Measurements from ENCODE around the gene KIF21A. TPM values are rescaled to one million over a fixed set of nuclear protein-coding genes. Genes with fewer than 3 reads are reported as not detected.

The KIF21A gene
- total and polyA plus RNA-seq, 2 experiments from 2014 or later, result 25.0 to 55.1 TPM

DNA sequence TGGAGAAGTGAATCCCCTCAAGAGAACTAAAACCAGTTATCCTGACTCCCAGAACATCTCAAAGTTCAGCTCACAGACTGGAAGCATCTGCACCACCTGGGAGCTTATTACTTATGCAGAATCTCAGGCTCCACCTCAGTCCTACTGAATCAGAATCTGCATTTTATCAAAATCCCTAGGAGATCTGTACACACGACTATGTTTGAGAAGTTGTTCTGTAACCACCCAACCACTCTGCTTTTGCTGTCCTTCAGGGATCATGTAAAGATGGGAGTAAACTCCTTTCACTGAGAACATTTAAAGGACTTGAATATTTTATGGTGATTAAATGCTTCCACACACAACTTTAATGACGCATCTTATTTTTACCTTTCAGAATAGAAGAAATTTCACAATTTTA is 98.0 kb downstream of the KIF21A start:
- Histone ChIP-seq H3K4me2 (no peak overlapping the region), H3K27ac (no peak overlapping the region), H3K4me3 (no peak overlapping the region), H3K27me3 (no peaks in the 10 kb centered on the region), H3K9me2 (replicated peaks; ENCODE audit: insufficient read depth) (no peaks in the 10 kb centered on the region), H2AFZ (no peak overlapping the region), H3K9me3 (ENCODE audit: low read depth) (no peaks in the 10 kb centered on the region), H3K79me2 (no peaks in the 10 kb centered on the region), H3K36me3 (replicated peaks; ENCODE audit: insufficient read depth, low read depth) (no peaks in the 10 kb centered on the region), H4K20me1 (ENCODE audit: insufficient read depth, poor library complexity, severe bottlenecking) (no peaks in the 10 kb centered on the region), H3K4me1 (ENCODE audit: insufficient read depth) (no peaks in the 10 kb centered on the region)
- no peak for DNase-seq (ENCODE audit: low spot score)
- TF ChIP-seq EZH2 (IDR thresholded peaks at IDR 0.05; ENCODE audit: borderline replicate concordance), result no peak
- TF ChIP-seq, protein P1, sequence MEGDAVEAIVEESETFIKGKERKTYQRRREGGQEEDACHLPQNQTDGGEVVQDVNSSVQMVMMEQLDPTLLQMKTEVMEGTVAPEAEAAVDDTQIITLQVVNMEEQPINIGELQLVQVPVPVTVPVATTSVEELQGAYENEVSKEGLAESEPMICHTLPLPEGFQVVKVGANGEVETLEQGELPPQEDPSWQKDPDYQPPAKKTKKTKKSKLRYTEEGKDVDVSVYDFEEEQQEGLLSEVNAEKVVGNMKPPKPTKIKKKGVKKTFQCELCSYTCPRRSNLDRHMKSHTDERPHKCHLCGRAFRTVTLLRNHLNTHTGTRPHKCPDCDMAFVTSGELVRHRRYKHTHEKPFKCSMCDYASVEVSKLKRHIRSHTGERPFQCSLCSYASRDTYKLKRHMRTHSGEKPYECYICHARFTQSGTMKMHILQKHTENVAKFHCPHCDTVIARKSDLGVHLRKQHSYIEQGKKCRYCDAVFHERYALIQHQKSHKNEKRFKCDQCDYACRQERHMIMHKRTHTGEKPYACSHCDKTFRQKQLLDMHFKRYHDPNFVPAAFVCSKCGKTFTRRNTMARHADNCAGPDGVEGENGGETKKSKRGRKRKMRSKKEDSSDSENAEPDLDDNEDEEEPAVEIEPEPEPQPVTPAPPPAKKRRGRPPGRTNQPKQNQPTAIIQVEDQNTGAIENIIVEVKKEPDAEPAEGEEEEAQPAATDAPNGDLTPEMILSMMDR (IDR thresholded peaks at IDR 0.05; ENCODE audit: poor library complexity), result no peak
- no peak for TF ChIP-seq EZH2phosphoT487 (IDR thresholded peaks at IDR 0.05; ENCODE audit: low read depth, severe bottlenecking, unreplicated experiment)
- 77% methylated on average over 2 of the region's 2 CpGs for WGBS (ENCODE audit: low lambda C conversion rate, missing lambda C conversion rate)

DNA sequence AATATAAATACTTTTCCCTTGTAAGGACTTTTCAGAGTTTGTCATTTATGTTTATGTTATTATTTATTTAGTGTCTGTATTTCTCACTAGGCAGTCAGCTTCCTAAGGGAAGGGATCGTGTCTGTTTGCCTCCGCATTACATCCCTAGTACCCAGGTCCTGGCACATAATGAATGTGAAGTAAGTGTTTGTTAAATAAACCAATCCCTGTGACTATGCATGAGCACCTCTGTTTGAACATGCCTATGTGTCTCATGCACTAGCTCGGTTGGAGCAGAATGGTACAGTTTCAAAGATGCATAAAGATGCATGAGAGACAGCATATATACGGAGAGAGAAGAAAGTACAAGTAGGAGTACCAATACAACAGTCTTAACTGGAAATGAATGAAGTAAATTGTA is 99.3 kb downstream of the KIF21A start:
- no peaks in the 10 kb centered on the region for H3K36me3 ChIP-seq (replicated peaks; ENCODE audit: insufficient read depth, low read depth)
- no peaks in the 10 kb centered on the region for H3K9me3 ChIP-seq (ENCODE audit: low read depth)
- H3K27ac ChIP-seq, result no peak overlapping the region
- no peaks in the 10 kb centered on the region for H3K9me2 ChIP-seq (replicated peaks; ENCODE audit: insufficient read depth)
- no peaks in the 10 kb centered on the region for H3K79me2 ChIP-seq
- no peak for TF ChIP-seq EZH2 (IDR thresholded peaks at IDR 0.05; ENCODE audit: borderline replicate concordance)
- TF ChIP-seq, protein P1 (IDR thresholded peaks at IDR 0.05; ENCODE audit: poor library complexity), result no peak
- TF ChIP-seq EZH2phosphoT487 (IDR thresholded peaks at IDR 0.05; ENCODE audit: low read depth, severe bottlenecking, unreplicated experiment), result no peak
- 94% methylated on average over 4 of the region's 4 CpGs for WGBS (ENCODE audit: low lambda C conversion rate, missing lambda C conversion rate)
- DNase-seq (ENCODE audit: low spot score), result no peak
- no peaks in the 10 kb centered on the region for H3K27me3 ChIP-seq
- no peak overlapping the region for H3K4me2 ChIP-seq
- no peak overlapping the region for H2AFZ ChIP-seq
- H3K4me3 ChIP-seq, result no peak overlapping the region
- no peaks in the 10 kb centered on the region for H3K4me1 ChIP-seq (ENCODE audit: insufficient read depth)
- H4K20me1 ChIP-seq (ENCODE audit: insufficient read depth, poor library complexity, severe bottlenecking), result no peaks in the 10 kb centered on the region

DNA sequence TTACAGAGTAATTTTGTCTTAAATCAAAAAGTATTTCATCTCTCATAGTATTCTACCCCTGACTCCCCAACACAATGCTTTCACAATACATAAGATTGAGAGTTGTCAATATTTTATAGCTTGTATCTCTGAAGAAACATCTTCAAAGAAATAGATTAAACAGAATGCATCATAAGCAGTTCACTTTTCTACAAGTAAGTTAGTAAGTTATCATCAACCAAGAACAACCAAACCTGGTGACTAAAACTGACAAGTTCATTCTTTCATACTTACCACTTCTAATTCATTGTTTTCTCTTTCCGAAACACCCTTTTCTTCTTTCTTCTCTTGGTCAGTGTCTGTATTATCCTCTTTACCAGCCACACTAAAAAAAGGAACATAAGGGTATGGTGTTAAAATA is 101.2 kb downstream of the KIF21A start:
- Histone ChIP-seq H3K9me3 (ENCODE audit: low read depth) (no peaks in the 10 kb centered on the region), H2AFZ (no peak overlapping the region), H4K20me1 (ENCODE audit: insufficient read depth, poor library complexity, severe bottlenecking) (no peaks in the 10 kb centered on the region), H3K4me2 (no peak overlapping the region), H3K4me1 (ENCODE audit: insufficient read depth) (no peaks in the 10 kb centered on the region), H3K79me2 (no peaks in the 10 kb centered on the region), H3K9me2 (replicated peaks; ENCODE audit: insufficient read depth) (no peaks in the 10 kb centered on the region), H3K27ac (no peak overlapping the region), H3K36me3 (replicated peaks; ENCODE audit: insufficient read depth, low read depth) (no peaks in the 10 kb centered on the region), H3K27me3 (no peaks in the 10 kb centered on the region), H3K4me3 (no peak overlapping the region)
- TF ChIP-seq, protein P1 (IDR thresholded peaks at IDR 0.05; ENCODE audit: poor library complexity), result no peak
- TF ChIP-seq EZH2phosphoT487 (IDR thresholded peaks at IDR 0.05; ENCODE audit: low read depth, severe bottlenecking, unreplicated experiment) (no peak), EZH2 (IDR thresholded peaks at IDR 0.05; ENCODE audit: borderline replicate concordance) (no peak)
- DNase-seq (ENCODE audit: low spot score), result no peak
- 96% methylated on average over 1 of the region's 1 CpG for WGBS (ENCODE audit: low lambda C conversion rate, missing lambda C conversion rate)

DNA sequence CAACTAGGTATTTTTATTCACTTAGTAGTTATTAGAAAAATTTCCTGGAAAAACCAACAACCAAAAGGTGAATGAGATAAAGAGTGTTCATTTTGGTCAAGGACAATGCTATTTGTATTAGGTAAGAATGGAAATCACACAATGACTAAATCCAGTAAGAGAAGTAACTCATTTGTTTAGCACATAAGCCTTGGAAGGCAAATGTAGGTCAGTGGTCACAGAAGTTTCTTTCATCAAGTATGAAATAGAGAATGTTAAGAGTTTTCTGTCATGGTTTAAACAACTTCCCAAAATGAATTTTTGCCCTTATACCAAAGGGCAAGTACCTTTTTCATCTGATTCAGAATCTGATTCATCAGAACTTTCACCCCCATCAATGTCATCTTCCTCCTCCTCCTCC is 101.7 kb downstream of the KIF21A start:
- no peaks in the 10 kb centered on the region for H3K9me3 ChIP-seq (ENCODE audit: low read depth)
- no peak overlapping the region for H3K4me3 ChIP-seq
- no peaks in the 10 kb centered on the region for H3K79me2 ChIP-seq
- H3K9me2 ChIP-seq (replicated peaks; ENCODE audit: insufficient read depth), result no peaks in the 10 kb centered on the region
- no peak overlapping the region for H3K27ac ChIP-seq
- no peaks in the 10 kb centered on the region for H3K4me1 ChIP-seq (ENCODE audit: insufficient read depth)
- TF ChIP-seq, protein P1 (IDR thresholded peaks at IDR 0.05; ENCODE audit: poor library complexity), result no peak
- TF ChIP-seq EZH2phosphoT487 (IDR thresholded peaks at IDR 0.05; ENCODE audit: low read depth, severe bottlenecking, unreplicated experiment) (no peak), EZH2 (IDR thresholded peaks at IDR 0.05; ENCODE audit: borderline replicate concordance) (no peak)
- H3K27me3 ChIP-seq, result no peaks in the 10 kb centered on the region
- no peak overlapping the region for H2AFZ ChIP-seq
- H3K36me3 ChIP-seq (replicated peaks; ENCODE audit: insufficient read depth, low read depth), result no peaks in the 10 kb centered on the region
- no peak for DNase-seq (ENCODE audit: low spot score)
- no peak overlapping the region for H3K4me2 ChIP-seq
- no peaks in the 10 kb centered on the region for H4K20me1 ChIP-seq (ENCODE audit: insufficient read depth, poor library complexity, severe bottlenecking)
